Lower lobe of right lung (tissue), 2 donors: Measurements from ENCODE around the gene CASP14. TPM values are rescaled to one million over a fixed set of nuclear protein-coding genes. Genes with fewer than 3 reads are reported as not detected.
"Not testable (repeated sequence)": the region's sequence is repeated elsewhere in the genome, so short reads cannot be mapped to it uniquely, and the experiment has no call there.

Experiments used
- ATAC-seq, 2 donors: fragments of 200-7000 bp; cut with Tn5 transposase; one replicate each; pipeline ENCODE4 v1.9.1; 2020 to 2022; ENCODE audit warnings: mild to moderate bottlenecking in 2 of 2, moderate library complexity in 2 of 2
- DNase-seq: peaks from one replicate; pipeline ENCODE4 v3.0.0-alpha.2; 2020
- H3K27ac ChIP-seq: fragments of 200-600 bp; one replicate; pipeline ENCODE4 v1.8.0; 2022
- H3K27me3 ChIP-seq: fragments of 200-600 bp; one replicate; pipeline ENCODE4 v1.8.0; 2022; ENCODE audit warnings: low read depth
- H3K36me3 ChIP-seq: fragments of 200-600 bp; one replicate; pipeline ENCODE4 v1.8.0; 2022; ENCODE audit warnings: mild to moderate bottlenecking
- H3K4me1 ChIP-seq: fragments of 200-600 bp; one replicate; pipeline ENCODE4 v1.8.0; 2022
- H3K4me3 ChIP-seq: fragments of 200-600 bp; one replicate; pipeline ENCODE4 v1.8.0; 2022; ENCODE audit warnings: mild to moderate bottlenecking
- H3K9me3 ChIP-seq: fragments of 200-600 bp; one replicate; pipeline ENCODE4 v1.8.0; 2022
- CTCF ChIP-seq: fragments of 200-600 bp; IDR thresholded peaks from one replicate; pipeline ENCODE4 v1.8.0; 2022; ENCODE audit warnings: antibody characterized with exemption, mild to moderate bottlenecking
- intact Hi-C: fragments of 100-400 bp; cut with DNase I; formaldehyde crosslinking; loops from one replicate; pipeline ENCODE4 v1.11.0; 2022
- total RNA-seq: library from RNA; stranded (reverse); fragmentation: NEBNext Ultra II Directional; extraction: Animal tissue kit (Norgen Biotek cat#: 25700); gene quantifications from one replicate; pipeline ENCODE4 v1.2.1, GENCODE V29; 2021
- donor health status: DM: no; HTN: yes; CAD: no; lungs with severe emphysema.

Gene CASP14
- total RNA-seq, 1 donor from 2014 or later = not detected

DNA sequence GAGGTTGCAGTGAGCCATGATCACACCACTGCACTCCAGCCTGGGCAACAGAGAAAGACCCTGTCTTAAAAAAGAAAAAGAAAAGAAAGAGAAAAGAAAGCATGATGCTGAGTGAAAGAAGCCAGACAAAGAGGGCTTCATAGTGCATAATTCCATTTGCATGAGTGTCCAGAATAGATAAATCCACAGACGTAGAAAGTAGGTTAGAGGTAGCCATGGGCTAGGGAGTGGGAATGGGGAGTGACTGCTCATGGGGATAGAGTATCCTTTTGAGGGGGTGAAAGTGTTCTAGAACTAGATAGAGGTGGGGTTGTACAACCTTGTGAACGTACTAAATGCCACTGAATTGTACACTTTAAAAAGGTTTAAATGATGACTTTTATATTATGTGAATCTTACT is 25.1 kb downstream of the CASP14 start:
- Histone ChIP-seq H3K4me3 (no peak overlapping the region), H3K27ac (no peak overlapping the region), H3K36me3 (no peaks in the 10 kb centered on the region), H3K4me1 (no peaks in the 10 kb centered on the region), H3K27me3 (no peaks in the 10 kb centered on the region), H3K9me3 (no peaks in the 10 kb centered on the region)
- no peak for DNase-seq
- TF ChIP-seq CTCF = no peak
- ATAC-seq = no peak
- intact Hi-C loops = no loop called here

- intact Hi-C loops = no loop called here
- Histone ChIP-seq H3K4me3 (no peak overlapping the region), H3K27me3 (no peaks in the 10 kb centered on the region), H3K27ac (no peak overlapping the region), H3K36me3 (no peaks in the 10 kb centered on the region), H3K4me1 (no peaks in the 10 kb centered on the region), H3K9me3 (no peaks in the 10 kb centered on the region)
- TF ChIP-seq CTCF = no peak
- no peak for DNase-seq
- ATAC-seq = no peak
These were observed 26.5 kb downstream of the CASP14 start for GRCh38 chr19:15075806-15076205.

DNA sequence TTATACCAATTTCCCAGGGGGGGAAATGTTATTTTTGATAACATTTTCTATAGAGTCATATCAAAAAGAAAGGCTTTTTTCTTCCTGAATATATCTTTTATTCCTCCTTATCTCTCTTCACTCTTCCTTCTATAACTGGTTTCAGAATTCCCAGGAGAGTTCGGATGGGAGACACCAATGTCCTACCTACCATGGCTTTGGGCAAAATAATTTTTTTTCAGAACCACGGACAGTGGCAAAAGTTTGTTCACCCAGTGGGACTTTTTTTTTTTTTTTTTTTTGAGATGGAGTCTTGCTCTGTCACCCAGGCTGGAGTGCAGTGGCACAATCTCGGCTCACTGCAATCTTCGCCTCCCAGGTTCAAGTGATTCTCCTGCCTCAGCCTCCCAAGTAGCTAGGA is 30.7 kb downstream of the CASP14 start:
- H3K4me1 ChIP-seq, H3K4me3 ChIP-seq, intact Hi-C loops, H3K36me3 ChIP-seq, H3K9me3 ChIP-seq, H3K27ac ChIP-seq, ATAC-seq, DNase-seq: not testable (repeated sequence)
- H3K27me3 ChIP-seq = peaks cover 18% of the 10 kb centered on the region

DNA sequence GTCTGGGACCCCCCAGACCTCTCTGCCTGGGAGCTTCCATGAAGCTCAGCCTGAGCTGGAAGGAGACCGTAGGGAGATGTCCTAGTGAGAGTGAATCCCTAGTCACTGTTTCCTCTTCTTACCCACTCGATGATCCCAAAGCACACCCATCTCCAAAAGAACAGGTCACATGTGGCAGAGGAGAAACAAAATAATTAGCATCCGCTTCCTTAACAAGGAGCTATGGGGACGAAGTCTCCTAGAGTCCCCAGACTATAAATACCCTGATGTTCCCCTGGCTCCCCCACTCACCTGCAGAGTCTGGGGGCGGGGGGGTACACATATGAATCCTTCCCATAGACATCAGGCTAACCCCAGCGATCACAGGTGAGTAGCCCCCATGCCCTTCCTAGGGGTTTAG is 32.6 kb downstream of the CASP14 start, which contains the start of gene OR1I1:
TSS of gene OR1I1 (plus strand) at position 301 of the 400 bp plus-strand sequence. CDS start 4,855 bp downstream, outside the sequence.
- Histone ChIP-seq H3K4me3 (no peak within 1 kb of the TSS), H3K27ac (no peak within 1 kb of the TSS), H3K9me3 (no peaks in the 10 kb centered on the region), H3K4me1 (no peaks in the 10 kb centered on the region), H3K27me3 (peaks cover 18% of the 10 kb centered on the region), H3K36me3 (no peaks in the 10 kb centered on the region)
- no peak for TF ChIP-seq CTCF
- no peak for DNase-seq
- no peak for ATAC-seq
- intact Hi-C loops = no loop called here

DNA sequence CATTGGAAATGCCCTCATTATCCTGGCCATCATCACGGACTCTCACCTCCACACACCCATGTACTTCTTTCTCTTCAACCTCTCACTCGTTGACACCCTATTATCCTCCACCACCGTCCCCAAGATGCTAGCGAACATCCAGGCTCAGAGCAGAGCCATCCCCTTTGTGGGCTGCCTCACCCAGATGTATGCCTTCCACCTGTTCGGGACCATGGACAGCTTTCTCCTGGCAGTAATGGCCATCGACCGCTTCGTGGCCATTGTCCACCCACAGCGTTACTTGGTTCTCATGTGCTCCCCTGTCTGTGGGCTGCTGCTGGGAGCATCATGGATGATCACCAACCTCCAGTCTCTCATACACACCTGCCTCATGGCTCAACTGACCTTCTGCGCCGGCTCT is 37.9 kb downstream of the CASP14 start:
- Histone ChIP-seq H3K4me3 (no peak overlapping the region), H3K9me3 (no peaks in the 10 kb centered on the region), H3K27ac (no peak overlapping the region), H3K4me1 (peaks cover 4% of the 10 kb centered on the region), H3K27me3 (peaks cover 7% of the 10 kb centered on the region), H3K36me3 (no peaks in the 10 kb centered on the region)
- ATAC-seq (no peak), DNase-seq (no peak)
- no peak for TF ChIP-seq CTCF
- intact Hi-C loops = no loop called here

DNA sequence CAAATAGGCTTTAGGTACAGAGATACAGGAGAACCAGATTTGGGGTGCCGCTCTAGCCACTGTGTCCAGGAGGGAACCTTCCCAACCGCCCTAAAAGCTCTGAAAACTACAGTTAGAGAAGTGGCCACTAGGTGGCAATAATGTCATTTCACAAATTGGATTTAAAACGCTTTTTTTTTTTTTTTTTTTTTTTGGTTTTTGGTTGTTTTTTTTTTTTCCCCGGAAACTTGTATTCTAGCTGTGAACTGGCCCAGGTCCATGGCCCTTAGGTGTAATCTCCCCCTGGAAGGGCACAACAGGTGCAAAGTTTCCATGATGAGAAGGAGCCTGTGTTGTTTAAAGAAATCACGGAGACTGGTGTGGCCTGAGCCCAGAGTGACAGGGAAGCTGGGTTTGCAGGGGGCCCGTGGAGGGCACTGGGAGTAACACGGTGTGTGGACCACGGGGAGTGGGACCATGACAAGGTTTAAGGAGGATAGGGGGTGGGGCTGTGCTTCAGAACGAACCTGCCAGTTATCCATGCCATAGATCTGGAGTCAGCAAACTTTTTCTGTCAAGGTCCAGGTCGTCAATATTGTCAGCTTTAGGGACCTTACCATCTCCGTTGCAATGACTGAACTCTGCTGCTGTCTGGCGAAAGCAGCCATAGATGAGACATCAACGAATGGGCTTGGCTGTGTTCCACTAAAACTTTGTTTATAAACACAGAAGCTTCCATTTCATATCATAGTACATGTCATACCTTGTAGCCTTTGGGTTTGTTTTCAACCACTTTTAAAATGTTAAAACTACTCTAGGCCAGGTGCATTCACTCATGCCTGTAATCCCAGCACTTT is 42.9 kb downstream of the CASP14 start:
- intact Hi-C loops = no loop called here
- peak; percentile 70 for TF ChIP-seq CTCF
- H3K4me1 ChIP-seq = peaks cover 6% of the 10 kb centered on the region
- ATAC-seq (peak; percentile 50 to 69), DNase-seq (no peak)
- no peak overlapping the region for H3K27ac ChIP-seq
- H3K9me3 ChIP-seq = no peaks in the 10 kb centered on the region
- no peak overlapping the region for H3K4me3 ChIP-seq
- H3K36me3 ChIP-seq = no peaks in the 10 kb centered on the region
- H3K27me3 ChIP-seq = no peaks in the 10 kb centered on the region
